IMR-90 (cell line): Measurements from ENCODE around the gene GNG11. TPM values are rescaled to one million over a fixed set of nuclear protein-coding genes. Genes with fewer than 3 reads are reported as not detected.

Source experiments
- ATAC-seq: fragments of 200-7000 bp; cut with Tn5 transposase; 2 replicates; pipeline ENCODE4 v1.9.1; 2020; ENCODE audit warnings: low read depth, mild to moderate bottlenecking, moderate library complexity
- BruUV-seq: library from RNA; stranded (reverse); fragments of 400-500 nt; replicated peaks from 2 replicates; lab custom pipeline; 2021; lab: Mats Ljungman, UMichigan
- CTCF ChIA-PET: fragments of 300-600 bp; formaldehyde crosslinking; extraction: SDS; loops from one replicate; lab custom pipeline; 2021; ENCODE audit warnings: antibody characterized with exemption; lab: Yijun Ruan, JAX
- POLR2A ChIA-PET: fragments of 300-600 bp; sonication (Branson Sonifier 250); formaldehyde crosslinking; loops from one replicate; lab custom pipeline; 2022; ENCODE audit warnings: antibody characterized with exemption; ENCODE audit not compliant: unreplicated experiment; lab: Charles Lee
- DNase-seq: peaks from one replicate; pipeline ENCODE4 v3.0.0; 2013
- H2AFZ ChIP-seq: replicated peaks from 2 replicates; pipeline ENCODE3; 2013; ENCODE audit warnings: low read length, mild to moderate bottlenecking; ENCODE audit not compliant: poor library complexity
- H2AK5ac ChIP-seq: 2 replicates; pipeline ENCODE4 v1.6.1; 2013; ENCODE audit warnings: low read depth, low read length, inconsistent platforms
- H2AK9ac ChIP-seq: replicated peaks from 2 replicates; pipeline ENCODE3; 2013; ENCODE audit warnings: mild to moderate bottlenecking, low read depth, low read length, moderate library complexity; ENCODE audit not compliant: poor library complexity
- H2BK120ac ChIP-seq: 2 replicates; pipeline ENCODE4 v1.6.1; 2013; ENCODE audit warnings: low read depth, low read length, inconsistent platforms
- H2BK15ac ChIP-seq: 3 replicates; pipeline ENCODE4 v1.6.1; 2013; ENCODE audit warnings: low read depth, low read length, inconsistent platforms
- H2BK20ac ChIP-seq: 2 replicates; pipeline ENCODE4 v1.6.1; 2013; ENCODE audit warnings: low read depth, mild to moderate bottlenecking, inconsistent platforms, low read length, moderate library complexity
- H2BK5ac ChIP-seq: 2 replicates; pipeline ENCODE4 v1.6.1; 2013; ENCODE audit warnings: mild to moderate bottlenecking, low read depth, low read length, inconsistent platforms; ENCODE audit not compliant: poor library complexity, severe bottlenecking
- H3K14ac ChIP-seq: replicated peaks from 2 replicates; pipeline ENCODE4 v1.6.1; 2013; ENCODE audit warnings: low read depth, low read length, inconsistent platforms
- H3K18ac ChIP-seq: 2 replicates; pipeline ENCODE4 v1.6.1; 2013; ENCODE audit warnings: low read depth, low read length, control low read depth
- H3K23ac ChIP-seq: 2 replicates; pipeline ENCODE4 v1.6.1; 2013; ENCODE audit warnings: low read depth, low read length, inconsistent platforms
- H3K27ac ChIP-seq: 2 replicates; pipeline ENCODE4 v1.5.1; 2013; ENCODE audit warnings: mild to moderate bottlenecking, control low read depth, low read length; ENCODE audit not compliant: insufficient read depth
- H3K27me3 ChIP-seq: 2 replicates; pipeline ENCODE4 v1.6.1; 2013; ENCODE audit warnings: low read length; ENCODE audit not compliant: control insufficient read depth, insufficient read depth
- H3K36me3 ChIP-seq: 2 replicates; pipeline ENCODE4 v1.6.1; 2013; ENCODE audit warnings: low read length, mixed read lengths; ENCODE audit not compliant: control insufficient read depth, insufficient read depth
- H3K4ac ChIP-seq: 2 replicates; pipeline ENCODE4 v1.6.1; 2013; ENCODE audit warnings: low read depth, low read length, inconsistent platforms
- H3K4me1 ChIP-seq: 2 replicates; pipeline ENCODE4 v1.6.1; 2013; ENCODE audit warnings: low read length, mixed read lengths; ENCODE audit not compliant: control insufficient read depth, insufficient read depth
- H3K4me2 ChIP-seq: 2 replicates; pipeline ENCODE4 v1.6.1; 2013; ENCODE audit warnings: low read depth, mild to moderate bottlenecking, control low read depth, low read length, moderate library complexity
- H3K4me3 ChIP-seq: 2 replicates; pipeline ENCODE4 v1.5.1; 2013; ENCODE audit warnings: low read depth, mild to moderate bottlenecking, control low read depth, low read length, moderate library complexity; ENCODE audit not compliant: insufficient read depth
- H3K56ac ChIP-seq: 2 replicates; pipeline ENCODE4 v1.6.1; 2013; ENCODE audit warnings: low read length, inconsistent platforms; ENCODE audit not compliant: insufficient read depth; ENCODE audit errors: extremely low read depth
- H3K79me1 ChIP-seq, 2 experiments: 2 replicates each; pipeline ENCODE4 v1.6.1; 2013; ENCODE audit warnings: low read length in 2 of 2, inconsistent platforms in 1 of 2, low read depth in 1 of 2
- H3K9ac ChIP-seq: 2 replicates; pipeline ENCODE4 v1.6.1; 2013; ENCODE audit warnings: low read depth, low read length, control low read depth
- H3K9me1 ChIP-seq: 2 replicates; pipeline ENCODE4 v1.6.1; 2013; ENCODE audit warnings: low read length, inconsistent platforms; ENCODE audit not compliant: insufficient read depth
- H3K9me3 ChIP-seq: 2 replicates; pipeline ENCODE4 v1.6.1; 2013; ENCODE audit warnings: low read length; ENCODE audit not compliant: control insufficient read depth, insufficient read depth
- H4K20me1 ChIP-seq: 2 replicates; pipeline ENCODE4 v1.6.1; 2013; ENCODE audit warnings: low read length, inconsistent platforms; ENCODE audit not compliant: insufficient read depth
- H4K5ac ChIP-seq: 2 replicates; pipeline ENCODE4 v1.6.1; 2013; ENCODE audit warnings: mild to moderate bottlenecking, low read depth, low read length, control low read depth
- H4K8ac ChIP-seq, 2 experiments: 2 replicates each; pipeline ENCODE4 v1.6.1; 2013; ENCODE audit warnings: low read depth in 2 of 2, low read length in 2 of 2, control low read depth in 1 of 2, inconsistent platforms in 1 of 2
- H4K91ac ChIP-seq: 2 replicates; pipeline ENCODE4 v1.6.1; 2013; ENCODE audit warnings: low read depth, low read length, inconsistent platforms; ENCODE audit not compliant: insufficient read depth
- FOS ChIP-seq: fragments of 150-350 bp; IDR thresholded peaks from 2 replicates; pipeline ENCODE4 v1.6.1; 2016; ENCODE audit warnings: low read depth, low read length
- RAD21 ChIP-seq: IDR thresholded peaks from 2 replicates; pipeline ENCODE4 v1.6.1; 2012; ENCODE audit warnings: low read length, improper control_type of control experiment
- dilution Hi-C: fragments of 300-500 bp; cut with HindIII; formaldehyde crosslinking; loops from one replicate; pipeline ENCODE4 v1.14.3; 2018; ENCODE audit warnings: low sequenced_read_pairs; ENCODE audit not compliant: unreplicated experiment
- in situ Hi-C: fragments of 300-500 bp; cut with MboI; formaldehyde crosslinking; loops from 3 replicates; pipeline ENCODE4 v1.14.3; 2019; ENCODE audit warnings: low sequenced_read_pairs, inconsistent platforms, mixed read lengths
- intact Hi-C: fragments of 100-400 bp; cut with micrococcal nuclease; formaldehyde crosslinking; loops from 2 replicates; pipeline ENCODE4 v1.10.0; 2022
- polyA plus RNA-seq, 3 experiments: library from polyadenylated mRNA; depleted of rRNA; stranded (reverse); fragments of >200 nt; gene quantifications; 2 replicates each; pipeline ENCODE4 v1.2.3, GENCODE V29; 2012; ENCODE audit warnings: low replicate concordance in 1 of 3
- total RNA-seq: library from RNA; depleted of rRNA; stranded (reverse); fragments of >200 nt; gene quantifications from 2 replicates; pipeline ENCODE4 v1.2.3, GENCODE V29; 2012

Gene GNG11
- total and polyA plus RNA-seq, 2 of the 4 experiments (the other 2 are of a cell fraction) = 6.1 to 10.5 TPM

DNA sequence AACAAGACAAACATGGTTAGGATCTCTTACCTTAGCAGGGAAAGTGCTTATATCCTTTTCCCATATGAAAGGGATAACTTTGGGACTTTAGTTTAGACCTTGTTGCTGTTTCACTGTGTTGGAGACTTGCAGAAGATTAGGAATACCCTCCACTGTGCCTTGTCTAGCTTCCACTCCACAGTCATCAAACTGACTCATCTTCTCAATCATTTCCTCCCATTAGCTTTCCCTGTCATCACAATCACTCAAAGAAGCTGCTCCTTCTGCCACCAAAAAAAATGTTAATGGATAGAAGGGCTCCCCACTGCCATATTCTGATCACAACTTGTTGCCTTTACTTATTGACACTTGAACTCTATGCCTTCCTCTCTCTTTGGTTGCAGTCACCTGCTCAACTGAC, 16.8 kb downstream of the GNG11 start:
- no peak for TF ChIP-seq RAD21
- 0 out of 2 replicates have a peak, but pooled peaks have one; percentile 3 for TF ChIP-seq FOS
- Histone ChIP-seq H2BK120ac (peak overlapping the region; percentile 63), H3K4me2 (no peak overlapping the region), H2BK15ac (peak overlapping the region; percentile 23; the same call in 1 of the 3 replicates), H2AFZ (no peak overlapping the region), H3K9me3 (no peaks in the 10 kb centered on the region), H3K9me1 (peaks cover 7% of the 10 kb centered on the region), H2AK9ac (no peak overlapping the region), H3K9ac (no peak overlapping the region), H4K91ac (no peak overlapping the region; the same call in 1 of the 2 replicates), H3K4ac (peak overlapping the region; percentile 22; the same call in 1 of the 2 replicates), H2BK5ac (no peak overlapping the region), H3K36me3 (no peaks in the 10 kb centered on the region), H3K18ac (peak overlapping the region; percentile 91; the same call in 1 of the 2 replicates), H3K79me1 (no peaks in the 10 kb centered on the region), H3K4me1 (peaks cover 9% of the 10 kb centered on the region), H3K4me3 (no peak overlapping the region), H3K27ac (no peak overlapping the region), H2AK5ac (peak overlapping the region; percentile 36), H3K23ac (peak overlapping the region; percentile 85; the same call in 1 of the 2 replicates), H4K5ac (peak overlapping the region; percentile 12; the same call in 1 of the 2 replicates), H3K56ac (no peak overlapping the region), H2BK20ac (peak overlapping the region; percentile 14; the same call in 1 of the 2 replicates), H3K14ac (peak overlapping the region; percentile 43), H4K20me1 (no peaks in the 10 kb centered on the region), H4K8ac (0 out of 4 replicates have a peak overlapping the region, but pooled peaks of 1 of the 2 experiments have one; percentile 39), H3K27me3 (no peaks in the 10 kb centered on the region)
- in situ Hi-C loops (no loop called here), dilution Hi-C loops (no loop called here), intact Hi-C loops (no loop called here)
- no peak for ATAC-seq
- BruUV-seq = no TSS peak
- CTCF ChIA-PET = no interaction called here
- POLR2A ChIA-PET = no interaction called here
- no peak for DNase-seq
